H9 (cell line): ENCODE measurements around the gene WDSUB1. TPM values are rescaled to one million over a fixed set of nuclear protein-coding genes. Genes with fewer than 3 reads are reported as not detected.

Experiments
- DNase-seq: peaks from one replicate; pipeline ENCODE4 v3.0.0-alpha.2; 2017
- H2AFZ ChIP-seq: one replicate; pipeline ENCODE4 v1.6.1; 2013; ENCODE audit warnings: mild to moderate bottlenecking, low read length, control low read depth, moderate library complexity
- H2AK5ac ChIP-seq: 2 replicates; pipeline ENCODE4 v1.6.1; 2013; ENCODE audit warnings: low read length, control low read depth, mixed read lengths; ENCODE audit not compliant: insufficient read length
- H2BK120ac ChIP-seq: one replicate; pipeline ENCODE4 v1.6.1; 2013; ENCODE audit warnings: low read depth, mild to moderate bottlenecking, low read length, control low read depth, inconsistent platforms; ENCODE audit not compliant: poor library complexity, severe bottlenecking
- H2BK12ac ChIP-seq: 2 replicates; pipeline ENCODE4 v1.6.1; 2013; ENCODE audit warnings: low read length, control low read depth, mixed read lengths, low read depth; ENCODE audit not compliant: insufficient read length
- H2BK15ac ChIP-seq: 2 replicates; pipeline ENCODE4 v1.6.1; 2013; ENCODE audit warnings: low read depth, low read length, control low read depth
- H2BK20ac ChIP-seq: one replicate; pipeline ENCODE4 v1.6.1; 2013; ENCODE audit warnings: low read depth, mild to moderate bottlenecking, low read length, control low read depth, inconsistent platforms; ENCODE audit not compliant: poor library complexity, severe bottlenecking
- H2BK5ac ChIP-seq: 2 replicates; pipeline ENCODE4 v1.6.1; 2013; ENCODE audit warnings: low read length, control low read depth, mixed read lengths; ENCODE audit not compliant: insufficient read length
- H3K14ac ChIP-seq: 2 replicates; pipeline ENCODE4 v1.6.1; 2013; ENCODE audit warnings: low read length, control low read depth; ENCODE audit not compliant: insufficient read depth
- H3K18ac ChIP-seq: 2 replicates; pipeline ENCODE4 v1.6.1; 2013; ENCODE audit warnings: low read depth, mild to moderate bottlenecking, mixed read lengths, low read length, control low read depth; ENCODE audit not compliant: insufficient read length
- H3K23ac ChIP-seq: 2 replicates; pipeline ENCODE4 v1.6.1; 2013; ENCODE audit warnings: low read length, control low read depth, mixed read lengths, low read depth; ENCODE audit not compliant: insufficient read length
- H3K23me2 ChIP-seq: 2 replicates; pipeline ENCODE4 v1.6.1; 2013; ENCODE audit warnings: low read depth, mild to moderate bottlenecking, mixed read lengths, low read length, control low read depth; ENCODE audit not compliant: insufficient read length, poor library complexity, severe bottlenecking
- H3K27ac ChIP-seq: 2 replicates; pipeline ENCODE4 v1.5.1; 2013; ENCODE audit warnings: low read length, control low read depth, mixed read lengths, low read depth; ENCODE audit not compliant: insufficient read length
- H3K27me3 ChIP-seq: 2 replicates; pipeline ENCODE4 v1.6.1; 2013; ENCODE audit warnings: low read length, control low read depth, inconsistent platforms; ENCODE audit not compliant: insufficient read depth
- H3K4ac ChIP-seq: 2 replicates; pipeline ENCODE4 v1.6.1; 2013; ENCODE audit warnings: low read depth, mild to moderate bottlenecking, control low read depth, inconsistent platforms, low read length, moderate library complexity
- H3K4me1 ChIP-seq: 2 replicates; pipeline ENCODE4 v1.6.1; 2013; ENCODE audit warnings: low read length, control low read depth, inconsistent platforms; ENCODE audit not compliant: insufficient read depth
- H3K4me2 ChIP-seq: 2 replicates; pipeline ENCODE4 v1.6.1; 2013; ENCODE audit warnings: low read length, control low read depth, mixed read lengths; ENCODE audit not compliant: insufficient read length, insufficient read depth
- H3K56ac ChIP-seq: 2 replicates; pipeline ENCODE4 v1.6.1; 2013; ENCODE audit warnings: low read depth, mild to moderate bottlenecking, mixed read lengths, low read length, control low read depth; ENCODE audit not compliant: insufficient read length
- H3K79me1 ChIP-seq: 2 replicates; pipeline ENCODE4 v1.6.1; 2013; ENCODE audit warnings: low read depth, mild to moderate bottlenecking, moderate library complexity, low read length, control low read depth, inconsistent platforms; ENCODE audit not compliant: insufficient read depth, poor library complexity, severe bottlenecking
- H3K79me2 ChIP-seq: 2 replicates; pipeline ENCODE4 v1.6.1; 2013; ENCODE audit warnings: low read length, control low read depth, inconsistent platforms; ENCODE audit not compliant: insufficient read depth
- H3K9ac ChIP-seq: 2 replicates; pipeline ENCODE4 v1.6.1; 2013; ENCODE audit warnings: low read length, control low read depth, mixed read lengths; ENCODE audit not compliant: insufficient read length; ENCODE audit errors: extremely low read depth
- H3K9me3 ChIP-seq: one replicate; pipeline ENCODE4 v1.6.1; 2013; ENCODE audit warnings: low read depth, low read length, inconsistent platforms; ENCODE audit not compliant: control insufficient read depth
- H3T11ph ChIP-seq: one replicate; pipeline ENCODE4 v1.6.1; 2013; ENCODE audit warnings: mild to moderate bottlenecking, low read length, control low read depth, inconsistent platforms
- H4K20me1 ChIP-seq: one replicate; pipeline ENCODE4 v1.6.1; 2013; ENCODE audit not compliant: control insufficient read depth, insufficient read length, insufficient read depth
- H4K5ac ChIP-seq: 2 replicates; pipeline ENCODE4 v1.6.1; 2013; ENCODE audit warnings: low read depth, mild to moderate bottlenecking, mixed read lengths, low read length, control low read depth; ENCODE audit not compliant: insufficient read length
- H4K8ac ChIP-seq: replicated peaks from 2 replicates; pipeline ENCODE4 v1.6.1; 2013; ENCODE audit warnings: low read length, control low read depth, mixed read lengths, low read depth; ENCODE audit not compliant: insufficient read length
- H4K91ac ChIP-seq: 2 replicates; pipeline ENCODE4 v1.6.1; 2013; ENCODE audit warnings: low read depth, mild to moderate bottlenecking, moderate library complexity, mixed read lengths, low read length, control low read depth; ENCODE audit not compliant: insufficient read length
- H3K27ac Mint-ChIP-seq, 3 experiments: 2 replicates in 2 of 3; 3 replicates in 1 of 3; pipeline ENCODE4 v1.8.0; 2020 to 2021; ENCODE audit warnings: mixed read lengths in 3 of 3, mild to moderate bottlenecking in 1 of 3, moderate library complexity in 1 of 3
- H3K27me3 Mint-ChIP-seq: 2 replicates; pipeline ENCODE4 v1.8.0; 2021; ENCODE audit warnings: low read depth, mild to moderate bottlenecking, moderate library complexity, mixed read lengths
- H3K36me3 Mint-ChIP-seq, 3 experiments: 2 replicates in 2 of 3; 3 replicates in 1 of 3; pipeline ENCODE4 v1.8.0; 2020 to 2021; ENCODE audit warnings: low read depth in 3 of 3, mixed read lengths in 3 of 3; ENCODE audit not compliant: insufficient read depth in 1 of 3
- H3K4me1 Mint-ChIP-seq, 2 experiments: 2 replicates each; pipeline ENCODE4 v1.8.0; 2020; ENCODE audit warnings: mixed read lengths in 2 of 2
- H3K4me3 Mint-ChIP-seq, 2 experiments: 2 replicates in 1 of 2; 3 replicates in 1 of 2; pipeline ENCODE4 v1.8.0; 2020 to 2021; ENCODE audit warnings: mild to moderate bottlenecking in 2 of 2, mixed read lengths in 2 of 2, moderate library complexity in 1 of 2
- H3K9me3 Mint-ChIP-seq, 2 experiments: 2 replicates in 1 of 2; 3 replicates in 1 of 2; pipeline ENCODE4 v1.8.0; 2020; ENCODE audit warnings: mild to moderate bottlenecking in 2 of 2, mixed read lengths in 2 of 2, moderate library complexity in 1 of 2
- CTCF ChIP-seq: fragments of 200-600 bp; sonication (generic); conservative IDR thresholded peaks from 3 replicates; pipeline ENCODE4 v1.8.0; 2021; ENCODE audit warnings: antibody characterized with exemption, mild to moderate bottlenecking
- WGBS: extraction: QIAGEN DNeasy Blood & Tissue Kit; methylation state at CpG from one replicate; pipeline ENCODE4 v1.1.7; 2013; ENCODE audit warnings: missing lambda C conversion rate, low lambda C conversion rate, mixed read lengths; ENCODE audit not compliant: insufficient read length; ENCODE audit errors: extremely low coverage; 5-methylcytosine and 5-hydroxymethylcytosine counted together
- total RNA-seq: library from RNA; stranded (reverse); gene quantifications from 2 replicates; pipeline ENCODE4 v1.2.1, GENCODE V29; 2021

WDSUB1 gene
- total RNA-seq, 1 experiment from 2014 or later, result 5.5 TPM

- Histone ChIP-seq H4K8ac (no peak overlapping the region), H3K79me2 (no peaks in the 10 kb centered on the region), H3K4me2 (no peak overlapping the region), H3K4ac (no peak overlapping the region), H4K91ac (no peak overlapping the region), H3K27ac (no peak overlapping the region), H2BK5ac (no peak overlapping the region), H2BK120ac (no peak overlapping the region), H3K23ac (no peak overlapping the region), H3K9me3 (no peaks in the 10 kb centered on the region), H3T11ph (no peak overlapping the region), H3K9ac (no peak overlapping the region), H3K79me1 (no peaks in the 10 kb centered on the region), H2BK12ac (no peak overlapping the region), H3K23me2 (no peaks in the 10 kb centered on the region), H2BK20ac (no peak overlapping the region), H3K14ac (no peak overlapping the region), H3K27me3 (no peaks in the 10 kb centered on the region), H2BK15ac (no peak overlapping the region), H3K18ac (no peak overlapping the region), H4K20me1 (no peaks in the 10 kb centered on the region), H4K5ac (no peak overlapping the region), H2AFZ (no peak overlapping the region), H3K56ac (no peak overlapping the region), H3K4me1 (no peaks in the 10 kb centered on the region), H2AK5ac (no peak overlapping the region)
- no peak for DNase-seq
- H3K36me3 Mint-ChIP-seq, result peaks cover 3 to 9% (median 4%) of the 10 kb centered on the region in 3 experiments; a peak in 4 of 7 replicates
- H3K27ac Mint-ChIP-seq, result no peak overlapping the region
- no peak overlapping the region for H3K4me3 Mint-ChIP-seq
- no peaks in the 10 kb centered on the region for H3K27me3 Mint-ChIP-seq
- peaks cover 5% of the 10 kb centered on the region in 2 experiments; a peak in 3 of 4 replicates for H3K4me1 Mint-ChIP-seq
- no peaks in the 10 kb centered on the region for H3K9me3 Mint-ChIP-seq
- WGBS, result no CpG with 5 or more reads among the region's 1 CpG
- no peak for TF ChIP-seq CTCF
Observed at GRCh38 chr2:159275111-159275510, 11.4 kb downstream of the WDSUB1 start.
